Stimulated activated CD4-positive, alpha-beta T cell treated with anti-CD3 and anti-CD28 coated beads, Interleukin-1b, Interleukin-23, amount 100 ng/mL, for 48 hours (primary cell): ENCODE data around the gene ASAP3.

Source experiments
- DNase-seq: peaks from one replicate; pipeline ENCODE4 v3.0.0-alpha.2; 2020

Gene ASAP3

GRCh38 chr1:23477359-23478144 is 6.4 kb downstream of the ASAP3 start:
- no peak for DNase-seq

GRCh38 chr1:23475641-23476040 is 8.3 kb downstream of the ASAP3 start:
- DNase-seq, result no peak

GRCh38 chr1:23475134-23475628 is 8.8 kb downstream of the ASAP3 start:
- DNase-seq, result no peak

DNA sequence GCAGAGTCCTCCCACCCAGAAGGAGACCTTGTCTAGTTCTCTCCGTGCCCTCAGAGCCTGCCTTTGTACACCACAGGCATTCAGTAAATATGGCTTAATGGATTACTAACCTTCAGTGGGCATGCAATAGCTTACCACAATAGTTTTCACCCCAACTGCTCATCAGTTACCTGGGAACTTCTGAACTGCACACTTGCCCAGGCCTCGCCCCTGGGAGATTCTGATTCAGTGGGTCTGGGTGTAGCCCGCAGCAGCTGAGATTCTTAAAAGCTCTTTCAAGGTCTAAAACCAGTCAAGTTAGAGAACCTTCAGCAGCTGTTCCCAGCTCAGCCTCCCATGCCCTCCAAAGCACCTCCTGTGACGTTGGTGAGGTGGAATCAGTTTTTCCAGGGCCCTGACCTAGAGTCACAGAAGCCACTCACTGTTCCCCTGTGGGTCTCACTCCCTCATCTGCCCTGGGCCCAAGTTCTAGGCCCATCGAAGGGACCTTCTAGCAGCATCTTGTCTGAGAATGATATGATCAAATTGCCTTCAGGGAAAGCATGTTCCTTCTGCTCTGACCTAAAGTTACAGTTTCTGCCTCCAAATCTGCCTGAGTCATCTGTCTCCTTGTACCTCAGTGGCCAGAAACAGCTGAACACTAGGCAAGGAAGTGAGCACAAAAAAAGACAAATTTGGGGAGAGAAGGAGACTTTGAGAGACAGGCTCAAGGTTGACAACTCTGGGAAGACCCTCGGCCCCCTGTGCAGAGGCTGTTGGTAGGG is 10.8 kb downstream of the ASAP3 start:
- DNase-seq, result no peak

DNA sequence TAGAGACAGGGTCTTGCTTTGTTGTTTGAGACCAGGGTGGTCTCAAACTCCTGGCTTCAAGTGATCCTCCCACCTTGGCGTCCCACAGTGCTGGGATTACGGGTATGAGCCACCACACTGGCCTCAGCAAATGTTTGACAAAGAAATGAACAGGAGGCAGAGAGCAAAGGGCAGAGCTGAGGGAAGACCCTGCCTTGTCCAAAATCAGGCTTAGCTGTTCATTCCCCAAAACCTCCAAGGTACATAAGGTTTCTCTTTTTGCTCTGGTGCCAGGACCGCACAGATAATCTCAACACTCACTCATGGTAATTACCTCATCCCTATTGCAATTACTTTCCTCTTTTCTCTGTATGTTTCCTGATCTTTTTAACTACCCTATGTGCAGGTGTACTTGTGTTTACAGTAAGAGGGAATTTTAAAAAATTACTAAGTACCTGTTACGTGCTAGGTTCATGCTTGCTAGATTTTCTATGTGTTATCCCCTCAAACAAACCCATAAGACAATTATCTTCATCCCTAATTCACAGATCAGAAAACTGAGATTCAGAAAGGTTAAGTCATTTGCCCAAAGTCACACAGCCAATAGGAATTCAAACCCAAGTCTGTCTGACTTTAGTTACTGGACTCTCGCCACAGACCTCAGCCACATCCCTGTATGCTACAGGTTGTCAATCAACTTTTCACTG is 11.5 kb downstream of the ASAP3 start:
- DNase-seq, result no peak

GRCh38 chr1:23471473-23472075 is 12.4 kb downstream of the ASAP3 start:
- DNase-seq, result no peak

DNA sequence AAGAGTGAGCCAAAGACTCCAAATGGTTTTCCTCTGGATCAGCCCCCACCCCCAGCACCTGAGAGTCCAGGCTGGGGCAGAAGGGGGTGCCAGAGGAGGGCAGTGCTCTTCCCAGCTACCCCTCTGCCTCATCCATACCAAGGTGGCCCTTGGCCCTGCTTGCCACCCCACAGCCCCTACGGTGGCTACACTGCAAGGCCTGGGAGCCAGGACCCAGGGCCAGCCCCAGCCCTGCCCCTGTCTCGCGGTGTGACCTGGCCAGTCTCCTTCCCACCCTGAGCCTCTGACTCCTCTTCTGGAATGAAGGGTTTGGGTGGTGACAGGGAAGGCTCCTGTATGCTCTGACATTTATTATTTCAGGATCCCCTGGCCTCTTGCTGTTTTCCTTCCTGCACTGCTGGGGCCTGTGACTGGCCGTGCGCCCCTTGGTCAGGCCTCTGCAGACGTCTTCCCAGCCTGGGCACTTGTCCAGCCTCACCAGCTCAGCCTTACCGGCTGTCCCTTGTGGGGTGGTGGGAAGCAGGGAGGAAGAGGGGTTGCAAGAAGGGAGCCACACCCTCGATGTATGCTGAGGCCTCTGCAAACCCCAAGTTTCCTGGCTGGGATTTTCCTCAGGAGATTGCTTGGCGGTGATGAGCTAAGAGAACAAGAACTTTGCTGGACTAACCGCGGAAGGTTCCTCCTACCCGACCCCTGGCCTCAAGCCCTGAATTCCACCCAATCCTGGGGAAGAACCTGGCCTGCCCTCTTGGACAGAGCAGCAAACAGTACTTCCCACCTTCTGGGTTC is 13.5 kb downstream of the ASAP3 start:
- no peak for DNase-seq

- DNase-seq, result no peak
These were observed 14.5 kb downstream of the ASAP3 start for GRCh38 chr1:23469372-23469982.

GRCh38 chr1:23466423-23466989 is 17.5 kb downstream of the ASAP3 start:
- DNase-seq, result no peak

- no peak for DNase-seq
These were observed 20.7 kb downstream of the ASAP3 start for GRCh38 chr1:23463286-23463685.

GRCh38 chr1:23462766-23463165 is 21.2 kb downstream of the ASAP3 start:
- DNase-seq, result no peak

DNA sequence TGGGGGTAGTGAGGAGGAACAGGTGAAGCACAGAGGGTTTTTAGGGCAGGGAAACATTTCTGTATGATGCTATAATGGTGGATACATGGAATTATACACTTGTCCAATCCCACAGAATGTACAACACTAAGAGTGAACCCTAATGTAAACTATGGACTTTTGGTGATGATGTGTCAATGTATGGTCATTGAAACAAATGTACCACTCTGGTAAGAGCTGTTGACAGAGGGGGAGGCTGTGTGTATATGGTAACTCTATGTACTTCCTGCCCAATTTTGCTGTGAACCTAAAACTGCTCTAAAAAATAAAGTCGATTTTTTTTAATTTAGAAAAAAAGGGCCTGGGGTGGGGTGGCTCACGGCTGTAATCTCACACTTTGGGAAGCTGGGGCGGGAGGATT is 22.9 kb downstream of the ASAP3 start:
- DNase-seq, result no peak

- no peak for DNase-seq
These were observed 23.5 kb downstream of the ASAP3 start for GRCh38 chr1:23460519-23460918.

GRCh38 chr1:23459338-23459757 is 24.6 kb downstream of the ASAP3 start:
- no peak for DNase-seq

- no peak for DNase-seq
These were observed 27.8 kb downstream of the ASAP3 start for GRCh38 chr1:23456226-23456625.

DNA sequence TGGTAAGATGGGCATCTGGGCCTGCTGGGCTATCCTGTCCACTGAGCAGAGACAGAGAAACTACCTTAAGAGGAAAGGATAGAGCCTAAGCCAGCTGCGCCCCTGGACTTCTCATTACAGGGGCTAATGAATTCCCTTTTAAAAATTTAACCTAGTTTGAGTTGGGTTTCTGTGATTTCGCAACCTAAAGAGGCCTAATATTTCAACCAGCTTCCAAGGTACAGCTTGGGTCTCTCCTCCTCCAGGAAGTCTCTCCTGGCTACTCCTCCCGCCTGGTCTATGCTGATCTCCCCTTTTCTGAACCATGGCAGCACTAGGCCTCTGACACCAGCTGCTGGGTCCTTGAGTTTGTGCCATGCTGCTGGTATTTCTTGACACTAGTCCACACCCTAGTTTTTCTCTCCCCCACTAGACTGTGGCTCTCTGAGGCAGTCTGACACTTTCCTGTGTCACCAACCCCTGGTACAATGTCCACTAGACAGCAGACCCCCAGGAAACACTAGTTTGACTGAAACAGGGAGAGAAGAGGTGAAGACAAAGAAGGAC is 30.5 kb downstream of the ASAP3 start:
- no peak for DNase-seq

DNA sequence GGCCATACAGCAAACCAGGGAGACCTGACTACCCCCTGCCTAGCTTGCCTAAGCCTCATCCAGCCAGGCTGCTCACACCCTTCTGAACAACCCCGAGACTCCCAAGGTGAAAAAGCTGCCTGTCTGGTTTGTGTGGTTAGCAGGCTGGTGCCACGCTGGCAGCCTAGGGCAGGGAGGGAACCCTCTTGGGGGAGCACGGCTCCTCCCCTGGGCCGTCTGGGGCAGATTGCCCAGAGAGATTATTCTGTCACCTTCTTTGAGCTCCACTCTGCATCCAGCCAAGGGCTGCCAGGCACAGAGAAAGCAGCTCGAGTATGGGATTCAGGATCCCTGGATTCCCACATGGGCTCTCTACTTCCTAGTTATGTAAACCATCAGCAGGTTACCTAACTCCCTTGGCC is 32.0 kb downstream of the ASAP3 start:
- DNase-seq, result no peak

DNA sequence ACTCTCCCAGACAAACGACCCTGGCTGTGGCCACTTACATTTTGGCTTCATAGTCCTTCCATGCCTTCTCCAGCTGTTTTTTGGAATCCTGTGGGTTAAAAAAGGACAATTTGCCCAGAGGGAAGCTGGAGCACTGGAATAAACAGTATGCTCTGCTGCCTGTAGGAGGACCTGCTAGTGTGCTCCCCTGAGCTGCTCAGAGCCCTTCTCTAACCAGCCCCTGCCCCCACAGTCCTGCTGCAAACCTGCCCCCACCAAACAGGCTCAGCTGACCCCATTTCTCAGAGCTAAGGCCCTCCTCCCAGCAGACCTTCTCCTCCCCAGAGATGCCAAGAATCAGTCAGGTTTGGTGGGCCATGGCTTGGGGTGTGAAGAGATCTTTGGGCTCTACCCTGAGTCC is 32.5 kb downstream of the ASAP3 start:
- no peak for DNase-seq

- no peak for DNase-seq
These were observed 33.1 kb downstream of the ASAP3 start for GRCh38 chr1:23450894-23451293.

GRCh38 chr1:23449958-23450357 is 34.0 kb downstream of the ASAP3 start:
- no peak for DNase-seq

- DNase-seq, result no peak
These were observed 34.7 kb downstream of the ASAP3 start for GRCh38 chr1:23449306-23449705.
